Natural killer cell (primary cell): Measurements from ENCODE around the gene SLC44A3. TPM values are rescaled to one million over a fixed set of nuclear protein-coding genes. Genes with fewer than 3 reads are reported as not detected.

Experiments used
- ATAC-seq, 3 donors: fragments of 150-1000 bp in 2 of 3; fragments of 200-7000 bp in 1 of 3; cut with Tn5 transposase; 1 replicate in 1 of 3; 2 replicates in 2 of 3; pipeline ENCODE4 v1.10.0; 2021; ENCODE audit warnings: mild to moderate bottlenecking in 2 of 3, moderate library complexity in 2 of 3
- DNase-seq, 2 donors: peaks; one replicate each; pipeline versions ENCODE4 v3.0.0 to v3.0.0-alpha.2; 2013 to 2021; ENCODE audit warnings: mixed read lengths in 1 of 2
- H3K27ac ChIP-seq: one replicate; pipeline ENCODE4 v1.5.1; 2013; ENCODE audit warnings: mild to moderate bottlenecking, low read length
- H3K27me3 ChIP-seq: one replicate; pipeline ENCODE4 v1.6.1; 2013; ENCODE audit warnings: low read length; ENCODE audit not compliant: control insufficient read depth, insufficient read depth
- H3K36me3 ChIP-seq: one replicate; pipeline ENCODE4 v1.6.1; 2013; ENCODE audit warnings: low read length; ENCODE audit not compliant: control insufficient read depth, insufficient read depth
- H3K4me1 ChIP-seq: one replicate; pipeline ENCODE4 v1.6.1; 2013; ENCODE audit warnings: low read length; ENCODE audit not compliant: control insufficient read depth, insufficient read depth
- H3K4me3 ChIP-seq: one replicate; pipeline ENCODE4 v1.5.1; 2013; ENCODE audit warnings: low read length
- H3K9me3 ChIP-seq: one replicate; pipeline ENCODE4 v1.6.1; 2013; ENCODE audit warnings: low read length; ENCODE audit not compliant: control insufficient read depth, insufficient read depth
- H3K27ac Mint-ChIP-seq, 2 donors: one replicate each; pipeline ENCODE4 v1.8.0; 2022; ENCODE audit warnings: mild to moderate bottlenecking in 2 of 2, mixed read lengths in 2 of 2, moderate library complexity in 1 of 2
- H3K27me3 Mint-ChIP-seq, 2 donors: one replicate each; pipeline ENCODE4 v1.8.0; 2022; ENCODE audit warnings: low read depth in 2 of 2, mixed read lengths in 2 of 2
- H3K36me3 Mint-ChIP-seq: one replicate; pipeline ENCODE4 v1.8.0; 2022; ENCODE audit warnings: mixed read lengths
- H3K4me1 Mint-ChIP-seq, 2 donors: one replicate each; pipeline ENCODE4 v1.8.0; 2022; ENCODE audit warnings: mixed read lengths in 2 of 2
- H3K4me3 Mint-ChIP-seq: one replicate; pipeline ENCODE4 v1.8.0; 2022; ENCODE audit warnings: mild to moderate bottlenecking, moderate library complexity, mixed read lengths
- H3K9me3 Mint-ChIP-seq, 2 donors: one replicate each; pipeline ENCODE4 v1.8.0; 2022; ENCODE audit warnings: mixed read lengths in 2 of 2
- CTCF ChIP-seq: fragments of 200-600 bp; IDR thresholded peaks from one replicate; pipeline ENCODE4 v1.8.0; 2022; ENCODE audit warnings: antibody characterized with exemption
- WGBS: methylation state at CpG from one replicate; pipeline ENCODE4 v1.1.7; 2013; ENCODE audit warnings: missing lambda C conversion rate; ENCODE audit not compliant: insufficient coverage; 5-methylcytosine and 5-hydroxymethylcytosine counted together
- intact Hi-C: fragments of 100-400 bp; cut with micrococcal nuclease; formaldehyde crosslinking; loops from one replicate; pipeline ENCODE4 v1.14.2; 2022
- total RNA-seq, 4 donors: library from RNA; stranded (reverse); fragments of 120-200 nt in 1 of 4; gene quantifications; one replicate each; pipeline versions ENCODE4 v1.2.3 to v1.2.4, GENCODE V29; 2013 to 2022

The SLC44A3 gene
- total RNA-seq, 3 donors from 2014 or later (not counting 1 experiment from before 2014, with no cell fraction given): 0.58 TPM; not detected in 2

GRCh38 chr1:94827434-94827833 is 7.3 kb downstream of the SLC44A3 start:
- Histone ChIP-seq H3K9me3 (no peaks in the 10 kb centered on the region), H3K36me3 (no peaks in the 10 kb centered on the region), H3K27me3 (peaks cover 9% of the 10 kb centered on the region), H3K4me1 (no peaks in the 10 kb centered on the region), H3K4me3 (no peak overlapping the region), H3K27ac (no peak overlapping the region)
- Mint-ChIP-seq H3K4me1 (no peaks in the 10 kb centered on the region), H3K36me3 (no peaks in the 10 kb centered on the region), H3K4me3 (no peak overlapping the region), H3K9me3 (no peaks in the 10 kb centered on the region), H3K27ac (no peak overlapping the region), H3K27me3 (peaks cover 26 to 29% of the 10 kb centered on the region in 2 donors)
- TF ChIP-seq CTCF: no peak
- DNase-seq (no peak), ATAC-seq (no peak)
- WGBS: 84% methylated on average over 4 of the region's 4 CpGs
- intact Hi-C loops: no loop called here

- H3K4me1 Mint-ChIP-seq: no peaks in the 10 kb centered on the region
- intact Hi-C loops: no loop called here
- no peak overlapping the region for H3K27ac Mint-ChIP-seq
- H3K36me3 ChIP-seq: no peaks in the 10 kb centered on the region
- H3K4me1 ChIP-seq: no peaks in the 10 kb centered on the region
- H3K36me3 Mint-ChIP-seq: no peaks in the 10 kb centered on the region
- no peaks in the 10 kb centered on the region for H3K9me3 Mint-ChIP-seq
- no peak for DNase-seq
- H3K27me3 ChIP-seq: peaks cover 2% of the 10 kb centered on the region
- no peak overlapping the region for H3K4me3 Mint-ChIP-seq
- no peak overlapping the region for H3K4me3 ChIP-seq
- no peak overlapping the region for H3K27ac ChIP-seq
- no peaks in the 10 kb centered on the region for H3K9me3 ChIP-seq
- ATAC-seq: no peak
- no peak for TF ChIP-seq CTCF
- H3K27me3 Mint-ChIP-seq: peaks cover 24 to 31% of the 10 kb centered on the region in 2 donors
Observed at GRCh38 chr1:94828251-94828650, 8.1 kb downstream of the SLC44A3 start.

DNA sequence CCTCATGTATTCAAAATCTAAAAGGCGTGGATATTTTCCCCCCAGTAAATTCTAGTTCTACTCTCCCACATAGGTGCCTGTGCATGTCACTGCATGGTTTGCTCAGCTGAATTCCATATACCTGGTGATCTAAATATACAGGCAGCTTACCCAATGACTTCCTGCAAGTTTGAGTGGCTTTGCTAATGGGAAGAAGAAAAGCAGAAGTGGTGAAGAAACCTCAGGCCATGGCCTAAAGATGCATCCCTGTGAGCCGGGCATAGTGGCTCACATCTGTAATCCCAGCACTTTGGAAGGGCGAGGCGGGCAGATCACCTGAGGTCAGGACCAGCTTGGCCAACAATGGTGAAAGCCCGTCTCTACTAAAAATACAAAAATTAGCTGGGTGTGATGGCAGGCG is 11.5 kb downstream of the SLC44A3 start:
- H3K9me3 ChIP-seq: no peaks in the 10 kb centered on the region
- H3K4me1 ChIP-seq: no peaks in the 10 kb centered on the region
- no peak for TF ChIP-seq CTCF
- no peak overlapping the region for H3K27ac ChIP-seq
- Mint-ChIP-seq H3K36me3 (no peaks in the 10 kb centered on the region), H3K9me3 (no peaks in the 10 kb centered on the region), H3K4me1 (no peaks in the 10 kb centered on the region), H3K27ac (no peak overlapping the region), H3K4me3 (no peak overlapping the region), H3K27me3 (peaks cover 33 to 44% of the 10 kb centered on the region in 2 donors)
- ATAC-seq: no peak
- no peak overlapping the region for H3K4me3 ChIP-seq
- intact Hi-C loops: no loop called here
- no peak for DNase-seq
- WGBS: 20% methylated on average over 6 of the region's 6 CpGs
- H3K36me3 ChIP-seq: no peaks in the 10 kb centered on the region
- H3K27me3 ChIP-seq: no peaks in the 10 kb centered on the region

GRCh38 chr1:94832446-94832845 is 12.3 kb downstream of the SLC44A3 start:
- Mint-ChIP-seq H3K4me1 (no peaks in the 10 kb centered on the region), H3K36me3 (no peaks in the 10 kb centered on the region), H3K4me3 (no peak overlapping the region), H3K27me3 (peaks cover 29 to 44% of the 10 kb centered on the region in 2 donors), H3K27ac (no peak overlapping the region), H3K9me3 (no peaks in the 10 kb centered on the region)
- no peak overlapping the region for H3K4me3 ChIP-seq
- H3K27me3 ChIP-seq: no peaks in the 10 kb centered on the region
- no peaks in the 10 kb centered on the region for H3K36me3 ChIP-seq
- no peak for DNase-seq
- no peak overlapping the region for H3K27ac ChIP-seq
- no peak for ATAC-seq
- intact Hi-C loops: no loop called here
- no peaks in the 10 kb centered on the region for H3K9me3 ChIP-seq
- TF ChIP-seq CTCF: no peak
- 83% methylated on average over 1 of the region's 1 CpG for WGBS
- H3K4me1 ChIP-seq: no peaks in the 10 kb centered on the region
